OCI-LY1 (cell line): ENCODE data around the gene AGAP3.

Experiments used
- CTCF ChIP-seq: fragments of 200-600 bp; sonication (generic), shearing (Covaris generic); IDR thresholded peaks from 2 replicates; pipeline ENCODE4 v1.5.1; 2017; ENCODE audit warnings: mild to moderate bottlenecking, antibody characterized with exemption, low read length, moderate library complexity, mixed read lengths
- EZH2 ChIP-seq: fragments of 200-600 bp; sonication (generic), shearing (Covaris generic); IDR thresholded peaks from 2 replicates; pipeline ENCODE4 v1.8.0; 2017; ENCODE audit warnings: borderline replicate concordance, mixed run types, mild to moderate bottlenecking, antibody characterized with exemption, low read length, moderate library complexity, mixed read lengths

- TF ChIP-seq CTCF (no peak), EZH2 (no peak)
Observed at GRCh38 chr7:151082141-151083070, 3.9 kb upstream of the AGAP3 start.
